HCT116 (cell line): ENCODE data around the gene EID1. TPM values are rescaled to one million over a fixed set of nuclear protein-coding genes. Genes with fewer than 3 reads are reported as not detected.

Source experiments
- ATAC-seq: fragments of 200-7000 bp; cut with Tn5 transposase; 2 replicates; pipeline ENCODE4 v1.9.1; 2020; ENCODE audit warnings: mild to moderate bottlenecking, moderate library complexity
- BruUV-seq: library from RNA; stranded (reverse); fragments of 400-500 nt; replicated peaks from 2 replicates; lab custom pipeline; 2021; lab: Mats Ljungman, UMichigan
- CTCF ChIA-PET: fragments of 300-600 bp; sonication (Branson Sonifier 250); formaldehyde crosslinking; loops from one replicate; lab custom pipeline; 2021; ENCODE audit warnings: antibody characterized with exemption; lab: Charles Lee
- POLR2A ChIA-PET: fragments of 300-600, 350-600 bp; sonication (Branson Sonifier 250); formaldehyde crosslinking; loops from one replicate; lab custom pipeline; 2021; ENCODE audit warnings: antibody characterized with exemption; lab: Charles Lee
- RAD21 ChIA-PET, 2 experiments: fragments of 300-600 bp; sonication (Branson Sonifier 250); formaldehyde crosslinking; loops; one replicate each; lab custom pipeline; 2023; ENCODE audit warnings: low total read pairs in 2 of 2; ENCODE audit not compliant: uncharacterized antibody in 2 of 2, unreplicated experiment in 2 of 2, low non-redundant PET in 1 of 2; lab: Charles Lee
- DNase-seq: peaks from one replicate; pipeline ENCODE4 v3.0.0-alpha.2; 2010; ENCODE audit warnings: low read depth, low spot score
- H2AFZ ChIP-seq: fragments of 200-600 bp; shearing (Covaris generic), sonication (generic); 2 replicates; pipeline ENCODE4 v1.6.1; 2017; ENCODE audit warnings: low read depth, mixed run types, mixed read lengths, antibody characterized with exemption, low read length; ENCODE audit not compliant: poor library complexity, severe bottlenecking
- H3K27ac ChIP-seq: 2 replicates; pipeline ENCODE4 v1.5.1; 2012; ENCODE audit warnings: low read depth, low read length
- H3K27me3 ChIP-seq: fragments of 200-600 bp; sonication (generic); 2 replicates; pipeline ENCODE4 v1.6.1; 2016; ENCODE audit warnings: mixed run types, low read length, mixed read lengths; ENCODE audit not compliant: insufficient read depth
- H3K36me3 ChIP-seq, 2 experiments: fragments of 200-500 bp in 1 of 2; fragments of 200-600 bp in 1 of 2; sonication (Bioruptor generic) in 1 of 2; sonication (generic) in 1 of 2; 2 replicates each; pipeline versions ENCODE4 v1.5.1 to v1.6.1; 2014 to 2016; ENCODE audit warnings: low read length in 2 of 2, inconsistent platforms in 1 of 2, mixed read lengths in 1 of 2, mixed run types in 1 of 2; ENCODE audit not compliant: insufficient read depth in 2 of 2, control insufficient read depth in 1 of 2
- H3K4me1 ChIP-seq, 2 experiments: fragments of 200-600 bp in 1 of 2; sonication (generic) in 1 of 2; 2 replicates each; pipeline versions ENCODE4 v1.5.1 to v1.6.1; 2012 to 2017; ENCODE audit warnings: low read length in 2 of 2, inconsistent platforms in 1 of 2, mild to moderate bottlenecking in 1 of 2, mixed read lengths in 1 of 2, mixed run types in 1 of 2, moderate library complexity in 1 of 2; ENCODE audit not compliant: insufficient read depth in 2 of 2, control insufficient read depth in 1 of 2
- H3K4me2 ChIP-seq: fragments of 200-600 bp; sonication (generic); 2 replicates; pipeline ENCODE4 v1.6.1; 2017; ENCODE audit warnings: mixed run types, low read length, mixed read lengths
- H3K4me3 ChIP-seq, 2 experiments: fragments of 200-600 bp in 1 of 2; sonication (generic) in 1 of 2; replicated peaks in 1 of 2; 2 replicates each; pipeline ENCODE4 v1.5.1; 2011 to 2016; ENCODE audit warnings: low read length in 2 of 2, control low read depth in 1 of 2, low read depth in 1 of 2, mild to moderate bottlenecking in 1 of 2, mixed read lengths in 1 of 2, mixed run types in 1 of 2
- H3K79me2 ChIP-seq: fragments of 200-600 bp; sonication (generic); 2 replicates; pipeline ENCODE4 v1.6.1; 2017; ENCODE audit warnings: mild to moderate bottlenecking, mixed run types, low read length, moderate library complexity, mixed read lengths; ENCODE audit not compliant: insufficient read depth
- H3K9ac ChIP-seq: fragments of 200-600 bp; sonication (generic); 2 replicates; pipeline ENCODE4 v1.6.1; 2016; ENCODE audit warnings: low read length, mixed read lengths
- H3K9me2 ChIP-seq: fragments of 200-600 bp; sonication (generic), shearing (Covaris generic); 2 replicates; pipeline ENCODE4 v1.6.1; 2017; ENCODE audit warnings: mixed run types, mild to moderate bottlenecking, moderate library complexity; ENCODE audit not compliant: insufficient read depth
- H3K9me3 ChIP-seq, 2 experiments: fragments of 200-500 bp in 1 of 2; fragments of 200-600 bp in 1 of 2; sonication (Bioruptor generic) in 1 of 2; sonication (generic) in 1 of 2; 2 replicates each; pipeline ENCODE4 v1.6.1; 2014 to 2017; ENCODE audit warnings: low read length in 2 of 2, mixed read lengths in 2 of 2, inconsistent platforms in 1 of 2, low read depth in 1 of 2, mild to moderate bottlenecking in 1 of 2, mixed run types in 1 of 2, moderate library complexity in 1 of 2; ENCODE audit not compliant: control insufficient read depth in 1 of 2, insufficient read depth in 1 of 2
- H4K20me1 ChIP-seq: fragments of 200-600 bp; sonication (generic), shearing (Covaris generic); 2 replicates; pipeline ENCODE4 v1.6.1; 2017; ENCODE audit warnings: mixed run types, mild to moderate bottlenecking, moderate library complexity; ENCODE audit not compliant: insufficient read depth
- ATF3 ChIP-seq: IDR thresholded peaks from 2 replicates; pipeline ENCODE4 v1.6.1; 2012
- CBX3 ChIP-seq: IDR thresholded peaks from 2 replicates; pipeline ENCODE4 v1.6.1; 2012; ENCODE audit warnings: low read depth
- CEBPB ChIP-seq: IDR thresholded peaks from 2 replicates; pipeline ENCODE4 v1.6.1; 2012; ENCODE audit warnings: low read depth
- CTCF ChIP-seq, 3 experiments: fragments of 200-600 bp in 1 of 3; sonication (generic) in 1 of 3; IDR thresholded peaks in 2 of 3; conservative IDR thresholded peaks in 1 of 3; 2 replicates each; pipeline ENCODE4 v1.5.1; 2012 to 2017; ENCODE audit warnings: low read depth in 2 of 3, low read length in 2 of 3, antibody characterized with exemption in 1 of 3, borderline replicate concordance in 1 of 3, control low read depth in 1 of 3, mild to moderate bottlenecking in 1 of 3, mixed read lengths in 1 of 3, mixed run types in 1 of 3, moderate library complexity in 1 of 3; ENCODE audit not compliant: insufficient read depth in 1 of 3
- ELF1 ChIP-seq: IDR thresholded peaks from 2 replicates; pipeline ENCODE4 v1.6.1; 2012; ENCODE audit warnings: low read depth, borderline replicate concordance
- EZH2 ChIP-seq: fragments of 200-600 bp; sonication (generic); IDR thresholded peaks from 2 replicates; pipeline ENCODE4 v1.6.1; 2017; ENCODE audit warnings: antibody characterized with exemption, mixed run types
- EZH2phosphoT487 ChIP-seq: fragments of 200-600 bp; IDR thresholded peaks from 2 replicates; pipeline ENCODE4 v1.6.1; 2018; ENCODE audit warnings: antibody characterized with exemption, borderline replicate concordance
- FOSL1 ChIP-seq: IDR thresholded peaks from 2 replicates; pipeline ENCODE4 v1.6.1; 2012; ENCODE audit warnings: low read depth
- MAX ChIP-seq: IDR thresholded peaks from 2 replicates; pipeline ENCODE4 v1.6.1; 2012
- POLR2A ChIP-seq: IDR thresholded peaks from 2 replicates; pipeline ENCODE4 v1.7.0; 2011; ENCODE audit warnings: borderline replicate concordance; ENCODE audit not compliant: insufficient read depth, insufficient read length; ENCODE audit errors: extremely low read depth
- SP1 ChIP-seq: IDR thresholded peaks from 2 replicates; pipeline ENCODE4 v1.6.1; 2012; ENCODE audit warnings: low read depth
- SRF ChIP-seq: IDR thresholded peaks from 2 replicates; pipeline ENCODE4 v1.6.1; 2012; ENCODE audit warnings: low read depth
- YY1 ChIP-seq: IDR thresholded peaks from 2 replicates; pipeline ENCODE4 v1.6.1; 2011; ENCODE audit warnings: low read length, low read depth, moderate library complexity, mild to moderate bottlenecking; ENCODE audit not compliant: insufficient replicate concordance; ENCODE audit errors: extremely low read depth
- ZBTB33 ChIP-seq: IDR thresholded peaks from 2 replicates; pipeline ENCODE4 v1.6.1; 2011; ENCODE audit warnings: mild to moderate bottlenecking, low read length, moderate library complexity; ENCODE audit not compliant: insufficient replicate concordance; ENCODE audit errors: extremely low read depth
- intact Hi-C: fragments of 100-400 bp; cut with micrococcal nuclease; formaldehyde crosslinking; loops from 2 replicates; pipeline ENCODE4 v1.10.0; 2022
- total RNA-seq: library from RNA; stranded (reverse); gene quantifications from one replicate; pipeline ENCODE4 v1.2.1, GENCODE V29; 2021; ENCODE audit not compliant: unreplicated experiment

Gene EID1
- total RNA-seq, 1 experiment from 2014 or later: 68.6 TPM

- Histone ChIP-seq H3K27me3 (no peaks in the 10 kb centered on the region), H3K9me2 (no peaks in the 10 kb centered on the region), H3K4me3 (no peak overlapping the region), H3K4me1 (no peaks in the 10 kb centered on the region), H4K20me1 (no peaks in the 10 kb centered on the region)
- RAD21 ChIA-PET: no interaction called here
- DNase-seq: no peak
- intact Hi-C loops: no loop called here
- BruUV-seq: no TSS peak
- no peak for TF ChIP-seq SRF
- TF ChIP-seq ATF3: no peak
- no peak for TF ChIP-seq YY1
- no peak for TF ChIP-seq FOSL1
- TF ChIP-seq EZH2: no peak
- TF ChIP-seq CEBPB: no peak
- TF ChIP-seq ZBTB33: no peak
- no peak for TF ChIP-seq CBX3
- no peak for TF ChIP-seq SP1
- no peak for TF ChIP-seq ELF1
- no peak for TF ChIP-seq CTCF (IDR thresholded peaks at IDR 0.05 in 2 of 3, conservative IDR thresholded peaks at IDR 0.05 in 1 of 3; ENCODE audit: borderline replicate concordance in 1 of 3, insufficient read depth in 1 of 3, low read depth in 2 of 3, low read length in 2 of 3)
- TF ChIP-seq EZH2phosphoT487: no peak
- TF ChIP-seq POLR2A: no peak
- TF ChIP-seq MAX: no peak
- TF ChIP-seq, all 23 proteins: peak for 0
- Histone ChIP-seq H3K36me3 (no peaks in the 10 kb centered on the region), H3K4me2 (no peak overlapping the region), H3K9me3 (no peaks in the 10 kb centered on the region), H3K27ac (no peak overlapping the region), H3K79me2 (no peaks in the 10 kb centered on the region), H2AFZ (no peak overlapping the region), H3K9ac (no peak overlapping the region)
- no peak for ATAC-seq
- CTCF ChIA-PET: no interaction called here
- POLR2A ChIA-PET: no interaction called here
These were observed 26.8 kb downstream of the EID1 start for GRCh38 chr15:48904758-48905157.
